HPDE6-E6E7 (cell line): Measurements from ENCODE around the gene AKT1.

Source experiments
- DNase-seq: peaks from one replicate; pipeline ENCODE4 v3.0.0; 2011; ENCODE audit warnings: missing footprints; ENCODE audit errors: extremely low spot score

Gene AKT1

GRCh38 chr14:104786091-104786586 lies 9.4 kb downstream of the AKT1 start:
- no peak for DNase-seq

- DNase-seq, result no peak
These were observed 9.9 kb downstream of the AKT1 start for GRCh38 chr14:104785708-104786080.

- DNase-seq, result no peak
These were observed 10.5 kb downstream of the AKT1 start for GRCh38 chr14:104784846-104785707.

- DNase-seq, result no peak
These were observed 11.4 kb downstream of the AKT1 start for GRCh38 chr14:104784218-104784568.

GRCh38 chr14:104783484-104784217 lies 11.9 kb downstream of the AKT1 start:
- no peak for DNase-seq

- no peak for DNase-seq
These were observed 12.8 kb downstream of the AKT1 start for GRCh38 chr14:104782808-104783139.

- no peak for DNase-seq
These were observed 13.3 kb downstream of the AKT1 start for GRCh38 chr14:104782086-104782807.

- no peak for DNase-seq
These were observed 14.1 kb downstream of the AKT1 start for GRCh38 chr14:104781271-104782077.

GRCh38 chr14:104780513-104781030 lies 15.0 kb downstream of the AKT1 start:
- no peak for DNase-seq

- no peak for DNase-seq
These were observed 15.6 kb downstream of the AKT1 start for GRCh38 chr14:104779776-104780512.

- no peak for DNase-seq
These were observed 16.7 kb downstream of the AKT1 start for GRCh38 chr14:104778694-104779331.

- DNase-seq, result no peak
These were observed 17.7 kb downstream of the AKT1 start for GRCh38 chr14:104777808-104778249.

GRCh38 chr14:104776961-104777807 lies 18.4 kb downstream of the AKT1 start:
- DNase-seq, result no peak

GRCh38 chr14:104776481-104776880 lies 19.1 kb downstream of the AKT1 start:
- no peak for DNase-seq

- no peak for DNase-seq
These were observed 20.5 kb downstream of the AKT1 start for GRCh38 chr14:104775073-104775489.

GRCh38 chr14:104774453-104775072 lies 21.0 kb downstream of the AKT1 start:
- DNase-seq, result no peak

GRCh38 chr14:104773505-104774452 lies 21.8 kb downstream of the AKT1 start:
- no peak for DNase-seq
